Measurements from ENCODE around the gene CMTM3. TPM values are rescaled to one million over a fixed set of nuclear protein-coding genes. Genes with fewer than 3 reads are reported as not detected.
A peak's percentile ranks its signal among the peaks of the same experiment; 100 is the strongest.

The CMTM3 gene
- total and polyA plus RNA-seq, 10 donors = 16.2 to 53.1 (median 39.1) TPM

GRCh38 chr16:66647866-66648265 is 43.4 kb downstream of the CMTM3 start:
- no peak for DNase-seq
- Histone ChIP-seq H3K27ac (no peak overlapping the region), H3K36me3 (no peaks in the 10 kb centered on the region), H3K4me1 (peaks cover 0 to 25% (median 12%) of the 10 kb centered on the region in 6 donors), H3K27me3 (replicated peaks in 1 of 7) (peaks cover 0 to 12% (median 0%) of the 10 kb centered on the region in 7 donors), H3K9me3 (no peaks in the 10 kb centered on the region), H3K4me3 (no peak overlapping the region)
- 87 to 100% (median 97%) methylated on average over 1 of the region's 1 CpG for WGBS, 5 donors
- intact Hi-C loops (cut with DNase I; ENCODE audit: low total_unique reads) = no loop called here
- no peak for TF ChIP-seq POLR2A (IDR thresholded peaks at IDR 0.05)
- TF ChIP-seq CTCF (IDR thresholded peaks at IDR 0.05 in 8 of 11, conservative IDR thresholded peaks at IDR 0.05 in 3 of 11) = no peak
- no peak for TF ChIP-seq POLR2AphosphoS5 (IDR thresholded peaks at IDR 0.05)

GRCh38 chr16:66649167-66649566 is 44.7 kb downstream of the CMTM3 start:
- TF ChIP-seq CTCF (IDR thresholded peaks at IDR 0.05 in 8 of 11, conservative IDR thresholded peaks at IDR 0.05 in 3 of 11) (no peak), POLR2A (IDR thresholded peaks at IDR 0.05) (no peak), POLR2AphosphoS5 (IDR thresholded peaks at IDR 0.05) (no peak)
- Histone ChIP-seq H3K27ac (no peak overlapping the region), H3K4me3 (no peak overlapping the region), H3K36me3 (no peaks in the 10 kb centered on the region), H3K27me3 (replicated peaks in 1 of 7) (peaks cover 0 to 12% (median 0%) of the 10 kb centered on the region in 7 donors), H3K4me1 (peaks cover 0 to 38% (median 12%) of the 10 kb centered on the region in 6 donors), H3K9me3 (no peaks in the 10 kb centered on the region)
- intact Hi-C loops (cut with DNase I; ENCODE audit: low total_unique reads) = no loop called here
- DNase-seq = no peak
- 89 to 96% (median 93%) methylated on average over 2 of the region's 2 CpGs for WGBS, 5 donors

GRCh38 chr16:66649636-66650205 is 45.2 kb downstream of the CMTM3 start:
- Histone ChIP-seq H3K4me3 (no peak overlapping the region), H3K36me3 (no peaks in the 10 kb centered on the region), H3K27ac (no peak overlapping the region), H3K4me1 (peaks cover 0 to 43% (median 12%) of the 10 kb centered on the region in 6 donors), H3K9me3 (no peaks in the 10 kb centered on the region), H3K27me3 (replicated peaks in 1 of 7) (peaks cover 0 to 12% (median 0%) of the 10 kb centered on the region in 7 donors)
- intact Hi-C loops (cut with DNase I; ENCODE audit: low total_unique reads) = no loop called here
- TF ChIP-seq POLR2A (IDR thresholded peaks at IDR 0.05) (no peak), CTCF (IDR thresholded peaks at IDR 0.05 in 8 of 11, conservative IDR thresholded peaks at IDR 0.05 in 3 of 11) (no peak), POLR2AphosphoS5 (IDR thresholded peaks at IDR 0.05) (no peak)
- WGBS, 5 donors = 79 to 87% (median 82%) methylated on average over 9 of the region's 9 CpGs
- DNase-seq = no peak

- TF ChIP-seq POLR2AphosphoS5 (IDR thresholded peaks at IDR 0.05) = no peak
- peak; percentile 54 to 94 (median 87) for TF ChIP-seq CTCF (IDR thresholded peaks at IDR 0.05 in 8 of 11, conservative IDR thresholded peaks at IDR 0.05 in 3 of 11)
- no peak for TF ChIP-seq POLR2A (IDR thresholded peaks at IDR 0.05)
- no peak overlapping the region for H3K27ac ChIP-seq
- peak overlapping the region in 1 of 8 donors; percentile 48 for H3K4me3 ChIP-seq
- intact Hi-C loops (cut with DNase I; ENCODE audit: low total_unique reads) = no loop called here
- WGBS, 5 donors = 24 to 32% (median 29%) methylated on average over 18 of the region's 18 CpGs
- peak; percentile 85 for DNase-seq
- no peaks in the 10 kb centered on the region for H3K36me3 ChIP-seq
- peaks cover 0 to 43% (median 12%) of the 10 kb centered on the region in 6 donors for H3K4me1 ChIP-seq
- H3K27me3 ChIP-seq (replicated peaks in 1 of 7) = peaks cover 0 to 24% (median 0%) of the 10 kb centered on the region in 7 donors
- H3K9me3 ChIP-seq = no peaks in the 10 kb centered on the region
Observed at GRCh38 chr16:66650707-66651473, 46.4 kb downstream of the CMTM3 start.
